ENCODE data around the gene TMEM243. TPM values are rescaled to one million over a fixed set of nuclear protein-coding genes. Genes with fewer than 3 reads are reported as not detected.

The TMEM243 gene
- polyA plus RNA-seq, 1 donor: 40.7 TPM

DNA sequence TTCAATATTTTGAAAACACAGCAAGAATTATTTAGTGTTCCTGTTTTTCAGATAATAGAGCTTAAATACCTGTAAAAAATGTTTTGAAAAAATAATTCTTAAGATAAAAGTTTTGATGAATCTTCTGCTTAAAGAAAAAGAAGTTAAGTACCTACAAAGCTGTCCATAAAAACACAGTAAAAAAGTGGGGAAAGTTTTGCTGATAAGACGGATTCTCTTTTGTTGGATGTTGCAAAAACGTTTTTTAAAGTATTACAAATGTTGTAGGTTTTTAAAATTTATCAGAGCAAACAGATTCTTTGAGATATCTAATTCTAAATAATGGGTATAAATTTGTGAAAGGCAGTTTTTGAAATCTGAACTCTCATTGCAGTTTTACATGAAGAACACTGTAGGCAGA lies 55.1 kb downstream of the TMEM243 start:
- no peak for DNase-seq

DNA sequence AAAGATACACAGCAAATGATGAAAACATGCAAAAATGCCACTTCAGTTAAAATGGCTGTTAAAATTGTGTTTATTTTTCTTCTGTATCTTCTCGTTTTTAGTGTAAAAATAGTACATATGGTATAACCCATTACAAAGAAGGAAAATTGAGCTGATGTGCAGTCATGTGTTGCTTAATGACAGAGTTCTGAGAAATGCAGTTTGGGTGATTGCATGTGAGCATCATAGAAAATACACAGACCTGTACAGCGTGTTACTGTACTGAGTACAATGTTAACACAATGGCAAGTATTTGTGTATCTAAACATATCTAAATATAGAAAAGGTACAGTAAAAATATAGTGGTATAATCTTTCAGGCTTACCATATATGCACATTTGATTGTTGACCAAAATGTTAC lies 60.0 kb downstream of the TMEM243 start:
- no peak for DNase-seq

DNA sequence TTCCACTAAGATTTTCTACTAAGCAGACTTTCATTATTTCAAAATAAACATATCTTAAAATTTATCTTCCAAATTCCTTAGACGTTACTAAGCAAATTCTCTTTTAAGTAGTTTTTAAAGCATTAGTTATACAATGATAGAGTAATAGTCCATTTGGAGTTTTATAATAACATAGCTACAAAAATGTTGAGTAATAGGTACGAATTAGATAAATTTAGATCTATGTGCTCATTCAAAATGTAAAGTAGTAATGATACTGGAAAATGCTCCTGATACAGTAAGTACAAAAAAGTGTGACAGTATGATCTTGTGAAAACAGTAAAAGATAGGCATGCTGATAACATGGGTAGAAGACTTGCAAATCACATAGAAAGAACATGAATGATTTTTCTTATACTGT lies 62.8 kb downstream of the TMEM243 start:
- DNase-seq: no peak

DNA sequence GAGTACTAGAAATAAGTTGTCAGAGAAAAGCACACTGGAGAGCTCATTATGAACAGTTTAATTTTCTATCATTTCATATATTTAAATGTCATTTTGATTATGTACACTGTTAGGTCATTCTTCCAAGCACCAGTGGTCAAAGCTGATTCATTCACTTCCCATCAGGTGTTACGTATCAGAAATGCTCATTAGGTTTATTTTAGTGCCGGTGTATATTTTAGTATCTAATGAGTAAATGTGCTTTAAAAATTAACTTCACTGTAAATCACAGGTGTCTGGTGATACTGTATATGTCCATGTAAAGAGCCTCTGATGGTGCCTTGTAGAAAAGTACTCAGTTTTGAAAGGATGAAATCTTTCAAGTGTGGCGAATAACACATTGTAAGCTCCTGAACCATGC lies 63.7 kb downstream of the TMEM243 start:
- no peak for DNase-seq

DNA sequence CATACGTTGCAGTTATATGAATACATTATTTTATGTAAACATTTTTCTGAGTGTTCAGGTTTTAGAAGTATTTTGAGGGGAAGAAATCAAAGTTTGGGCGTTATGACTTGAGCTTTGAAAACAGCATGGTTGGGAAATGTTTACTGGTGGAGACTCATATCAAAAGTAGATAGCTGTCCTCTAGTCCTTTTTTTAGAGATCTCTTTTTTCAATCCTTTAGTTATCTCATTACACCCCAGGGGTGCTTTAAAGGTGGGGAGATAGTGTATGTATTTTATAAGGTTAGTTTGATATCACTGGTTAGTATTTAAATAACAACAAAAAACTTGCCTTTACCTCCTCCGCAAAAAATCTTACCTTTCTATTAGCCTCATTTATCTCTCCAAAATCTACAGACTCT lies 65.0 kb downstream of the TMEM243 start:
- DNase-seq: no peak

DNA sequence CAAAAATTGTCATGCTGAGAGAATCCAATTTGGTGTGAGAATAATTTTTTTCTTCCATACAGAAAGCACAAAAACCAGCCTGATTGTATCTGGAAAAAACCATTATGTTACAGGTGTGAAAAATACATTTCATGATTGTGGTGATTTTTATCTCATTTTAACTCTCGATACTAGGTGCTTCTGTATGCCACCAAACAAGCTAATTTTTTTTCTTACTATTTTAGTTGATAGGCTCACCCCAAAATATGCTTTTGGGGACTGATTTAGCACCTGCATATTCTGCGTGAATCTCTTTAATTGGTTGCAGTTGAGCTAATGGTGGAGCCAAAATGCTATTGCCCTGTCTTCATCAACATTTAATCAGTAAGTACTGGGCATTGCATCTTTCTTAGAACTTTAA lies 65.4 kb downstream of the TMEM243 start:
- DNase-seq: no peak

DNA sequence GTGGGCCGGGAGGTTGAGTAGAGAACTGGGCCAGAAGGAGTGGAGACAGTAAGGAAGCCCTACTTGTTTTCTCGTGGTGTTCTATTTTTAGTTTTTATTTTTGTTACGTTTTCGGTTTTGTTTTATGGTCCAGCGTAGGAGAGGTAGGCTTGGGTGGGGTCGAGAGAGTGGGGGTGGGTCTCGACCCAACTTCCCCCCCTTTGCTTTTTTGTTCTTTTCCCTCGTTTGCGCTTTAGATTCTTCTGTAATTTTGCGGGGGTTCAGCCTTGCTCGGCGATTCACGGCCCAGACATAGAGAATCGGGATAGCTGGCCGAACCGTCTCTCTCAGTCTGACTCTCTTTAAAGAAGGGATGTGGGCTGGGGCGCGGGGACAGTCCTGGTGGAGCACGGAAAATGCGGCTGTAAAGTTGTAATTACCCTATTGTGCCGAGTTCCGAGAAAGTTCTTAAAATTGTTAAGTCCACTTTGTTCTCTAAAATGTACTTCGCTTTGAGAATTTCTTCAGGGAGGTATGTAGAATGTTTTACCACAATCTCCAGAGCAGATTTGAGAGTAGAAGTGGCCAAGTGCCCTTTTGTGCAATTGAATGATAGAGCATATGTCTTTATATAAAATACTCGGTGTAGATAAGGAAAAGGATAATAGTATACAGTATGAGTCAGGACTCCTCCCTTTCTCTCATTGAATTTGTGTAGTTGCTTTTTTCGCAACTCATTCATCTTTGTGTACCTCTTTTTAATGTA lies 66.5 kb downstream of the TMEM243 start:
- peak; percentile 42 for DNase-seq

DNA sequence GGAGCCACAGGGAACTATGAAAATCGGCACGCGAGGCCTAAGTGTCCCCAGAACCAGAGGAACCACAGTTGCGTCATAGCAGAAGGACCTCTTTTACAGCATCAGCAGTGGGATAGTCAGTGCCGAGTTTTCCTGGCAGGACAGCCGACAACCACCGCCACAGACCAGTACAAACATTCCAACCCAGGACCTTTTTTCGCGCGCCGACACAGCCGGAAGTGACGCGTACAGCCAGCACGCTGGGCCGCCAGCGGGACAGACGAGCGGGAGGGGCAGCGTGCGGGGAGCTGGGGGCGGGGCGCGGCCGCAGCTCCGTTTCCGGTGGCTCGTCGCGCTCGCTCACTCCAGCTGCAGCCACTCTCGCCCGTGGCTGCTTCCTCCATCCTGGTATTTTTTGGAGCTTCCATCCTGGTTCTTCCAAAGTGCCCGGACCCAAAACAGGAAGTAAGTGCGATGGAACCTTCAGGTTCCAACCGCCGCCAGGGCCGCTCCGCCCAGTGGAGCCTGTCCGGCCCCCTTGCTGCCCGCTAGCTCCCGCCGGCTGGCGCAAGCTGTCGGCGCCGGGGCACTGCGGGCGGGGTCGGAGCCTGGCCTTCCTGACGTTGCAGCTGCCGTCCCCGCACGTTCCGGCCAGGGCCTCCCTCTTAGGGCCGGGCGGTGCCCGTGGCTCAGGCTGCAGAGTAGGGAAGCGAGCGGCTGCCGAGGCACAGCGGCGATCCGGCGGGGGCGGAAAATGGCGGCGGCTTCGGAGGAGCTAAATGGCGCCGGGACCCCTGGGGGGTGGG lies 67.2 kb downstream of the TMEM243 start, which contains the start of gene DMTF1:
DMTF1 (plus strand) TSS at position 342 of the 785 bp plus-strand sequence. CDS start 12,489 bp downstream, outside the sequence.
- peak; percentile 92 for DNase-seq

DNA sequence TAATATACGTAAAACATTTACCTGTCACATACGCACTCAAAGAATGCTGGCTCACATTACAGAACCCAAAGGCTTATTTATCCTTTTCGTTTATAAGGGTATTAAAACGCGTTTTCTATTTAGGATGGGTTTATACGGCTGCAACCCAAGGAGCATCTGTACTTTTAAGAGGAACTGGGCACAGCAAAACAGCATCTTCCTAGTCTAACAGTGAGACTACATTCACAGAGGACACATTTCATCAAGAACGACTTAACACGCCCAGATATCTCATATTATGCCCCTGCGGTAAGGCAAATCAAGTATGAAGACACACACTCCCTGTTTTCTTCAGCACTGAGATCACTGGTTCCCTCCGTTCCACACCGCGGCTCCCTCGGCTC lies 67.8 kb downstream of the TMEM243 start:
- no peak for DNase-seq

DNA sequence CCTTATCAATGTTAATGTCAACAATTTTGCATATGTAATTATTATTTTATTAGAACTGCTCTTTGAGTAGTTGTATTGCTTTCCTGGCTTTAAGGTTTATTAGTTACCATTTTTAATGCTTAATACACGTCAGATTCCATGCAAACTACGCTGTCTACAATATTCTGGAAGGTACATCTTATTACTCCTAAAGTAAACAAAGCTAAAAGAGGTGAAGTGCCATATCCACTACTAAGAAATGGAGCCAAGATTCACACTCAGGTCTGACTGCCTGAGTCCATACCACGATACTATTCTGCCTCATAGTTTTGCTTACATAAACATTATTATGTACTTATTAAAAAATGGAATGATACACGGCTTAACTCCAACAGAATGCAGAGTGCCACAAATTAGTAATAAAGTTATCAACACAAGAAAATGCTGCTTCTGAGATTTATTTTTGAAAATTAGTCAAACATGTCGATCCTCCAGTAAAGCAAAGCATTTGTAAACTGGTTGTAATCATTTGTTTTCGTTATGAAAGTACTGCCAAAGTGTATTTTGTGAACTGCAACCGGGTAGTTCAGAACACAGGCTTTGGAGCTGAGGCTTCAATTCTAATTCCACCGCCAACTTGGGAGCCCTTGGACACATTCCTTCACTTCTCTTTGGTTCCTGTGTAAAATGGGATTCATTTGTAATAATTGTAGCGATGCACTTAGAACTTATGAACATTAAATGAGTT lies 68.4 kb downstream of the TMEM243 start:
- DNase-seq: no peak

DNA sequence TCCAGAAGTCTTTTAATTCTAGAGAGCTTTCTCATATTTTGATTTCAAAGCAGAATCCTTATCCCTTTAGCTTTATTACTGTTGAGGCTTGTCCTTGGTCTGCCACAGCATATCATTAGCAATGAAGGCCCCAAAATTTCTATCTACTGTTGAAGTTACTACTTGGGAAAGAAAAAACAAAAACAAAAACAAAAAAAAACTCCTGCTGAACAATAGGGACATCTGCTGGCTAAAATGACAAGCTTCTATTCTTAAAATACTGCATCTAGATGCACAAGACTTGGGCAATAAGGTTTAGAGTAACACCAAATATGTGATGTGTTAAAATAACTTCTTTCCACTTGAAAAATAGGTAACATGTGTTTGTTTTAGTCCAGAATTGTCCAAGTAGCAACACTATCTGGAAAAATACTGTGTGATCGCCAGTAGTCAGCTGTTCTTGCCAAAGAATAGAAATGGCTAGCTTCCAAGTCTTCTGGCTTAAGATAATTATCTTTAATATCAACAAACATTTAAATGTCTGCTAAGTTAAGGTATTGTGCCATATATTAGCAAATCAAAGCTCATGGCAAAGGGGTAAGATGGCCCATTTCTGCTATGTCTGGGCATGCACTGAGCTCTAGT lies 71.1 kb downstream of the TMEM243 start:
- DNase-seq: no peak

DNA sequence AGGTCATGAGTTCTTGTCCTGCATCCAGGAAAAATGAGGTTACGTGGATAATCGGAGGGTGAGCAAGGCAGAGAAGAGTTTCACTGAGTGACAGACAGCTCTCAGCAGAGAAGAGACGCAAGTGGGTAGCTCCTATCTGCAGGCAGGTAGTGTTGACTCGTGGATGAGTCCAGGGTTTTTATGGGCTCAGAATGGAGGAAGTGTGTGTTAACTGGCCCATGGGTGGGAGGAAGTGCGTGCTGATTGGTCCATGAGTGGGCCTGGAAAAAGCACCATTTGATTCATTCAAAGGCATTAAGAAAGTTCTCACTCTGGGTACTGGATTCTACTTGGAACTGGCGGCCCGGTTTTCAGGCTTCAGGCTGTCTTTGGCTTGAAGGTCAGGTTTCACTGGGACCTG lies 72.0 kb downstream of the TMEM243 start:
- no peak for DNase-seq

DNA sequence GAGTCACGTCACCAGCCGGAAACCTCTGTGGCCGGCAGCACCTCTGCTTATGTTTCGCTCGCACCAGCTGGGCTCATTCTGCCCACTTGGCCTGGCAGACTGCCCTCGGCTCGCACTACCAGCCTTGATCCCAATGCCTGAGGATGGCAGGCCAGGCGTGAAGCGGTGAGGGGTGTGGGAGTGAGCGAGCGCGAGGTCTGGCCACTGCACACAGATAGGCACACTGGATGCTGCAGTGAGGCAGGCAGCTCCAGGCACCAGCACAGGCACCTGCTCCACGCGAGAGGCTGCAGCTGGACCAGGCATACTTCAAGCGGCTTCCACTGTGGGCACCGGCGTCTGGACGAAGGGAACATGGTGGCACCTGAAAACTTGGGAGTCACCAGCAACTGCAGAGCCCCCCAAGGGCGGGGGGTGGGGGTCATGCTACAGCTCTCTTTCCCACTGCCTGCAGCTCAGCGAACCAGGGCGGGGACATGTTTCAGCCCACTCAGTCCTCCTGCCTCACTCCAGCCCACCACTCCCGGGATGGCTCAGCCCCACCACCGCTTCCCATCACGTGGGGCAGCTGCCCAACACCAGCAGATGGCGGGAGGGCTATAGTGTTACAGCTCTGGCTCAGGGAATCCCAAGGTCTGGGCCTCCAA lies 72.7 kb downstream of the TMEM243 start:
- DNase-seq: no peak

Other genes with a start within 250 kb of the TMEM243 start
- 14.1 TPM for gene ELAPOR2, start 160.1 kb downstream of the TMEM243 start, polyA plus RNA-seq (ENCODE audit: insufficient read length)
- gene DMTF1, start 67.3 kb downstream of the TMEM243 start, polyA plus RNA-seq (ENCODE audit: insufficient read length): 269 TPM
- 45.6 TPM for gene CROT, start 125.9 kb upstream of the TMEM243 start, polyA plus RNA-seq (ENCODE audit: insufficient read length)

Data from left kidney (tissue), 2 donors.